Cardiac fibroblast (primary cell): ENCODE data around the gene PCGF6.

Experiments
- DNase-seq, 2 donors: peaks; one replicate each; pipeline versions ENCODE4 v3.0.0 to v3.0.0-alpha.2; 2010; ENCODE audit warnings: low read depth in 2 of 2
- H3K4me3 ChIP-seq, 2 donors: replicated peaks in 1 of 2; 1 replicate in 1 of 2; 2 replicates in 1 of 2; pipeline ENCODE4 v1.5.1; 2011; ENCODE audit warnings: low read depth in 2 of 2, low read length in 2 of 2, mild to moderate bottlenecking in 2 of 2, moderate library complexity in 1 of 2
- CTCF ChIP-seq: IDR thresholded peaks from one replicate; pipeline ENCODE4 v1.5.1; 2011; ENCODE audit warnings: low read depth, mild to moderate bottlenecking, low read length, inconsistent platforms

PCGF6 gene

DNA sequence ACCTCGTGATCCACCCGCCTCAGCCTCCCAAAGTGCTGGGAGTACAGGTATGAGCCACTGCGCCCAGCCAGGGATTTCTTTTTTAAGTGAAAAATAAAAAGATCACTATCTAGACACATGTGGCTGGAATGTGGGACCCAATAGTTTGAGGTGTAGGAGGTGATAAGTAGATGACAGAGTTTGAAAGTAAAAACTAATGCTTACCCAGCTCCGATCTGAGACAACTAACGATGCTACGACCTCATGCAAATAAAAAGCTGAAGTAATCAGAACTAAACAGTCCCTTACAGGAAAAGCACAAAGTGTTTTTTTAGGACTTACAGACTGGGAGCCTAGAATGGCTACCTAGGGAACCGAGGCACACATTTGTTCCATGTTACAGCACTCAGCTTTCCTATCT, 23.0 kb downstream of the PCGF6 start:
- no peak overlapping the region for H3K4me3 ChIP-seq
- no peak for DNase-seq
- no peak for TF ChIP-seq CTCF

GRCh38 chr10:103316087-103316486, 34.9 kb downstream of the PCGF6 start:
- no peak for TF ChIP-seq CTCF
- no peak overlapping the region for H3K4me3 ChIP-seq
- DNase-seq: no peak

- H3K4me3 ChIP-seq: no peak overlapping the region
- no peak for DNase-seq
- no peak for TF ChIP-seq CTCF
Observed at GRCh38 chr10:103310197-103310596, 40.7 kb downstream of the PCGF6 start.

DNA sequence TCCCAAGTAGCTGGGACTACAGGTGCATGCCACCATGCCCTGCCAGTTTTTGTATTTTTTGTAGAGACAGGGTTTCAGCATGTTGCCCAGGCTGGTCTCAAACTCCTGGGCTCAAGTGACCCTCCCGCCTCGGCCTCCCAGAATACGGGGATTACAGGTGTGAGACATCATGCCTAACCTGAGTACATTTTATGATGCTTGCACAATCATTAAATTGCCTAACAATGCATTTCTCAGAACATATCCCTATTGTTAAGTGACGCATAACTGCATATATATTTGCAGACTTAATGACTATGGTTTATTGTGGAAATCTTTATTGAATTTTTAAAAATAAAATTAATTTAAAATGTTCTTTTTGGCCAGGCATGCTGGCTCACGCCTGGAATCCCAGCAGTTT, 43.3 kb downstream of the PCGF6 start:
- no peak for DNase-seq
- no peak for TF ChIP-seq CTCF
- no peak overlapping the region for H3K4me3 ChIP-seq

DNA sequence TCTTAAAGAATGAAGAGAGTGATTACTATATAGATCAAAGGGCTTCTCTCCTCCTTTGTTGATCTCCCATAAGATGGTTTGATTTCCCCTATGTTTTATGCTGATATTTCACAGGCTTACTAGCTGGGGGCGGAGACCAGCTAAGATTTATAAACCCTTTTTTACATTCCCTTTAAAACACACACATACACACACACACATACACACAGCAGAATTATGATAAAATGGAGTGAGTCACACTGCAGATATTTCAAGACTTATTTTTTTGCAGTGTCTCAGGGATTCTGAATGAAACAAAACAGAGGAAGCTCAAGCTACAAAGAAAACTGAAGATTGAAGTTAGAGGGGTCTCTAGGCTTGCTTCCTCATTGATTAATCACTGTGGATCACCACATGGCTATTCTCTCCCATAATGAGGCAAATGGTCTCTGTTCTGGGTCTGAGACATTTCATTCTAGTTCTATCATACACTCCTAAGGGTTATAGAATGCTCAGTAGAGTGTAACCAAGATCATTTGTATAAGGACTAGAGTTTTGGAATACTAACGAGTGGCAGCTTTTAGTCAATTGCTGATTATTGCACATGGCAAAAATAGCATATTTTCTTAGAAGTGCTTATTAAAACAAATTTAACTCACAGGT, 55.4 kb downstream of the PCGF6 start:
- DNase-seq: peak; percentile 81 to 87
- no peak overlapping the region for H3K4me3 ChIP-seq
- TF ChIP-seq CTCF: no peak

- no peak for TF ChIP-seq CTCF
- DNase-seq: no peak
- H3K4me3 ChIP-seq: no peak overlapping the region
Observed at GRCh38 chr10:103291588-103291987, 59.4 kb downstream of the PCGF6 start.

DNA sequence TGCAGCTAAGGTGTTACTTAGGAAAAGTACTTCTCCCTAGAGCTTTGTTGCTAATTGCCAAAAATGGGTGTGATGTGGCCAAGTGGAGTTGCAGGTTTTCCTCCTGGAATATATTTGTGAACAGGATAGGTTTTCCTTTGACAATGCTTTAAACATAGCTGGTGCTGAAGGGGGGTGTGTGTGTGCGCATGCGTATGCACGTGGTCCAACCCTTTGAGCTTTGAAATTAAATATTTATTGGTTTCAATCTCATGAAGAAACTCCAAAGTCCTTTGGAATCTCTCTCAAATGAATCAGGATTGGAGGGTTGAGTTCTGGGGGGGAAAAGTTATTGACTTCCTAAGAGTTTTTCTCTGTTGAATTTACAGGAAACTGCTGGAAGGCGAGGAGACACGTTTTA, 62.9 kb downstream of the PCGF6 start:
- DNase-seq: no peak
- no peak overlapping the region for H3K4me3 ChIP-seq
- no peak for TF ChIP-seq CTCF
